Posterior vena cava (tissue), 2 donors: ENCODE data around the gene TM6SF1. TPM values are rescaled to one million over a fixed set of nuclear protein-coding genes. Genes with fewer than 3 reads are reported as not detected.
"Not testable (repeated sequence)": the region's sequence is repeated elsewhere in the genome, so short reads cannot be mapped to it uniquely, and the experiment has no call there.

Experiments
- DNase-seq: peaks from one replicate; pipeline ENCODE4 v3.0.0-alpha.2; 2020; ENCODE audit warnings: low spot score
- intact Hi-C, 2 donors: fragments of 100-400 bp; cut with DNase I; formaldehyde crosslinking; loops; one replicate each; pipeline versions ENCODE4 v1.14.1 to v1.14.2; 2022 to 2023
- long read RNA-seq, 2 donors: library from polyadenylated mRNA; unstranded; transcript quantifications; one replicate each; pipeline ENCODE4 v2.0.0, GENCODE V29; 2020 to 2021
- total RNA-seq, 2 donors: library from RNA; stranded (reverse); fragmentation: NEBNext Ultra II Directional; extraction: Animal tissue kit (Norgen Biotek cat#: 25700); gene quantifications; one replicate each; pipeline ENCODE4 v1.2.1, GENCODE V29; 2021
- donor health status: DM: yes; HTN: yes; CAD: no.
- donor health status: DM: yes; HTN: yes; CAD: no.

TM6SF1 gene
- 1 to 10 TPM; 6.9 to 8.1 TPM for total RNA-seq
- long read RNA-seq, donor 1, transcript TM6SF1-202 (10 exons, 2,074 nt), result major isoform, 5 of 12 reads
- long read RNA-seq, donor 1, partial matches to known transcripts, result 0 of 12 reads
- long read RNA-seq, donor 1, other reads (novel, unspliced or antisense), result 6 of 12 reads
- long read RNA-seq, donor 2, transcript TM6SF1-202 (10 exons, 2,074 nt), result major isoform, 12 of 16 reads
- long read RNA-seq, donor 2, partial matches to known transcripts, result 0 of 16 reads
- long read RNA-seq, donor 2, other reads (novel, unspliced or antisense), result 3 of 16 reads

GRCh38 chr15:83106994-83107840, at the start of gene TM6SF1:
Gene TM6SF1 (plus strand): TSS chr15:83107645. CDS start chr15:83107681, 36 bp downstream.
- intact Hi-C loops, result no loop called here

GRCh38 chr15:83057696-83058376, 49.6 kb upstream of the TM6SF1 start:
- no peak for DNase-seq
- intact Hi-C loops, result no loop called here

More at GRCh38 chr15:83106994-83107840, at the start of gene TM6SF1:
- no peak for DNase-seq

- intact Hi-C loops, result loop anchor here in 1 of 2 donors (10.0 kb wide), 1 partner anchor 47 kb away; the partner anchor contains the start of gene C15orf40
Observed at GRCh38 chr15:83061680-83062079, 45.8 kb upstream of the TM6SF1 start.

GRCh38 chr15:83062768-83063180, 44.7 kb upstream of the TM6SF1 start:
- intact Hi-C loops, result loop anchor here in 1 of 2 donors (10.0 kb wide), 1 partner anchor 48 kb away; the partner anchor contains the start of gene C15orf40
- DNase-seq, result no peak

More at GRCh38 chr15:83061680-83062079, 45.8 kb upstream of the TM6SF1 start:
- DNase-seq, result no peak

GRCh38 chr15:83063551-83063950, 43.9 kb upstream of the TM6SF1 start:
- DNase-seq, result no peak
- intact Hi-C loops, result loop anchor here in 1 of 2 donors (10.0 kb wide), 1 partner anchor 49 kb away; the partner anchor contains the start of gene C15orf40

GRCh38 chr15:83064859-83065258, 42.6 kb upstream of the TM6SF1 start:
- intact Hi-C loops, result loop anchor here (5.0 to 10.0 kb wide), 2 partner anchors 50 to 53 kb away; partner anchors contain the start of gene C15orf40 (in 2 of the 2)
- no peak for DNase-seq

GRCh38 chr15:83065431-83065830, 42.0 kb upstream of the TM6SF1 start:
- no peak for DNase-seq
- intact Hi-C loops, result loop anchor here (5.0 to 10.0 kb wide), 2 partner anchors 51 to 53 kb away; partner anchors contain the start of gene C15orf40 (in 2 of the 2)

- intact Hi-C loops, result loop anchor here (5.0 to 10.0 kb wide), 2 partner anchors 51 to 54 kb away; partner anchors contain the start of gene C15orf40 (in 2 of the 2)
- DNase-seq, result no peak
Observed at GRCh38 chr15:83066034-83066733, 41.3 kb upstream of the TM6SF1 start.

- DNase-seq, result peak; percentile 99
- intact Hi-C loops, result loop anchor here (5.0 to 10.0 kb wide), 2 partner anchors 52 to 55 kb away; partner anchors contain the start of gene C15orf40 (in 2 of the 2)
Observed at GRCh38 chr15:83066734-83067637, 40.5 kb upstream of the TM6SF1 start, which contains the start of gene BTBD1. Gene BTBD1 (minus strand): TSS chr15:83067252. CDS start chr15:83067151, 101 bp downstream.

- no peak for DNase-seq
- intact Hi-C loops, result loop anchor here (5.0 to 10.0 kb wide), 2 partner anchors 53 to 55 kb away; partner anchors contain the start of gene C15orf40 (in 2 of the 2)
Observed at GRCh38 chr15:83067638-83067962, 39.8 kb upstream of the TM6SF1 start.

- DNase-seq, result no peak
- intact Hi-C loops, result loop anchor here (5.0 to 10.0 kb wide), 2 partner anchors 53 to 56 kb away; partner anchors contain the start of gene C15orf40 (in 2 of the 2)
Observed at GRCh38 chr15:83068054-83068453, 39.4 kb upstream of the TM6SF1 start.

GRCh38 chr15:83069211-83069642, 38.2 kb upstream of the TM6SF1 start:
- intact Hi-C loops, result loop anchor here (5.0 to 10.0 kb wide), 2 partner anchors 54 to 57 kb away; partner anchors contain the start of gene C15orf40 (in 2 of the 2)
- not testable (repeated sequence) for DNase-seq

GRCh38 chr15:83077491-83078230, 29.8 kb upstream of the TM6SF1 start:
- intact Hi-C loops, result no loop called here
- no peak for DNase-seq

- intact Hi-C loops, result no loop called here
- no peak for DNase-seq
Observed at GRCh38 chr15:83078712-83079111, 28.7 kb upstream of the TM6SF1 start.

GRCh38 chr15:83081256-83082014, 26.0 kb upstream of the TM6SF1 start:
- intact Hi-C loops, result no loop called here
- DNase-seq, result no peak
